ENCODE data around the gene AGT. TPM values are rescaled to one million over a fixed set of nuclear protein-coding genes. Genes with fewer than 3 reads are reported as not detected.

AGT gene
- total RNA-seq, 1 donor from 2014 or later: 79.0 TPM

GRCh38 chr1:230750986-230751625, 37.2 kb upstream of the AGT start:
- Histone ChIP-seq H3K27ac (no peak overlapping the region), H3K36me3 (no peaks in the 10 kb centered on the region), H3K27me3 (no peaks in the 10 kb centered on the region), H3K4me3 (no peak overlapping the region), H3K4me1 (no peaks in the 10 kb centered on the region), H3K9me3 (no peaks in the 10 kb centered on the region)
- no peak for DNase-seq (ENCODE audit: low spot score in 2 of 2)
- TF ChIP-seq CTCF (IDR thresholded peaks at IDR 0.05): no peak
- intact Hi-C loops (cut with DNase I): no loop called here

GRCh38 chr1:230750576-230750975, 36.7 kb upstream of the AGT start:
- no peaks in the 10 kb centered on the region for H3K4me1 ChIP-seq
- no peaks in the 10 kb centered on the region for H3K27me3 ChIP-seq
- TF ChIP-seq CTCF (IDR thresholded peaks at IDR 0.05): no peak
- H3K9me3 ChIP-seq: no peaks in the 10 kb centered on the region
- no peak for DNase-seq (ENCODE audit: low spot score in 2 of 2)
- intact Hi-C loops (cut with DNase I): no loop called here
- H3K27ac ChIP-seq: no peak overlapping the region
- H3K4me3 ChIP-seq: no peak overlapping the region
- H3K36me3 ChIP-seq: no peaks in the 10 kb centered on the region

GRCh38 chr1:230749635-230750034, 35.7 kb upstream of the AGT start:
- no peak overlapping the region for H3K27ac ChIP-seq
- H3K9me3 ChIP-seq: no peaks in the 10 kb centered on the region
- no peak overlapping the region for H3K4me3 ChIP-seq
- H3K4me1 ChIP-seq: no peaks in the 10 kb centered on the region
- intact Hi-C loops (cut with DNase I): no loop called here
- no peak for DNase-seq (ENCODE audit: low spot score in 2 of 2)
- no peaks in the 10 kb centered on the region for H3K36me3 ChIP-seq
- H3K27me3 ChIP-seq: no peaks in the 10 kb centered on the region
- no peak for TF ChIP-seq CTCF (IDR thresholded peaks at IDR 0.05)

- Histone ChIP-seq H3K9me3 (no peaks in the 10 kb centered on the region), H3K27ac (no peak overlapping the region), H3K36me3 (no peaks in the 10 kb centered on the region), H3K27me3 (no peaks in the 10 kb centered on the region), H3K4me1 (no peaks in the 10 kb centered on the region), H3K4me3 (no peak overlapping the region)
- intact Hi-C loops (cut with DNase I): no loop called here
- no peak for TF ChIP-seq CTCF (IDR thresholded peaks at IDR 0.05)
- no peak for DNase-seq (ENCODE audit: low spot score in 2 of 2)
Measured at GRCh38 chr1:230749150-230749549, 35.2 kb upstream of the AGT start.

GRCh38 chr1:230747890-230748800, 34.2 kb upstream of the AGT start:
- Histone ChIP-seq H3K4me1 (no peaks in the 10 kb centered on the region), H3K36me3 (no peaks in the 10 kb centered on the region), H3K27ac (no peak overlapping the region), H3K9me3 (no peaks in the 10 kb centered on the region), H3K27me3 (no peaks in the 10 kb centered on the region), H3K4me3 (no peak overlapping the region)
- TF ChIP-seq CTCF (IDR thresholded peaks at IDR 0.05): no peak
- intact Hi-C loops (cut with DNase I): no loop called here
- DNase-seq (ENCODE audit: low spot score in 2 of 2): no peak

Data from ascending aorta (tissue), 2 donors.